Gastrocnemius medialis (tissue), 4 donors: ENCODE data around the gene SEMA7A. TPM values are rescaled to one million over a fixed set of nuclear protein-coding genes. Genes with fewer than 3 reads are reported as not detected.

Experiments
- ATAC-seq, 2 donors: fragments of 150-250 bp; one replicate each; pipeline ENCODE4 v1.9.1; 2016
- DNase-seq, 2 donors: peaks; one replicate each; pipeline ENCODE4 v3.0.0-alpha.2; 2019
- H3K27ac ChIP-seq, 4 donors: fragments of 200-600 bp; sonication (generic); 1 replicate in 1 of 4; 2 replicates in 3 of 4; pipeline ENCODE4 v1.5.1; 2016 to 2018; ENCODE audit warnings: mild to moderate bottlenecking in 2 of 4, moderate library complexity in 1 of 4
- H3K27me3 ChIP-seq, 3 donors: fragments of 200-600 bp; sonication (generic) in 2 of 3; 1 replicate in 1 of 3; 2 replicates in 2 of 3; pipeline versions ENCODE4 v1.5.1 to v1.6.0; 2016 to 2019; ENCODE audit warnings: mild to moderate bottlenecking in 1 of 3, moderate library complexity in 1 of 3
- H3K36me3 ChIP-seq, 2 donors: fragments of 200-600 bp; sonication (generic) in 1 of 2; one replicate each; pipeline ENCODE4 v1.5.1; 2017 to 2018
- H3K4me1 ChIP-seq, 2 donors: fragments of 200-600 bp; sonication (generic) in 1 of 2; one replicate each; pipeline ENCODE4 v1.5.1; 2016 to 2017; ENCODE audit warnings: mild to moderate bottlenecking in 2 of 2
- H3K4me3 ChIP-seq, 4 donors: fragments of 200-600 bp; sonication (generic) in 3 of 4; 1 replicate in 1 of 4; 2 replicates in 3 of 4; pipeline ENCODE4 v1.5.1; 2016 to 2019; ENCODE audit warnings: mild to moderate bottlenecking in 2 of 4
- H3K9me3 ChIP-seq, 3 donors: fragments of 200-600 bp; sonication (generic) in 2 of 3; 1 replicate in 1 of 3; 2 replicates in 2 of 3; pipeline ENCODE4 v1.5.1; 2016 to 2019
- POLR2A ChIP-seq, 2 donors: fragments of 450-650 bp; IDR thresholded peaks; one replicate each; pipeline ENCODE4 v1.6.1; 2017; ENCODE audit warnings: antibody characterized with exemption in 2 of 2, mild to moderate bottlenecking in 2 of 2, moderate library complexity in 2 of 2
- in situ Hi-C, 4 donors: fragments of 200-750 bp; cut with MboI; loops; one replicate each; pipeline versions ENCODE4 v1.15.0 to v1.8.0; 2017; ENCODE audit warnings: low sequenced_read_pairs in 4 of 4
- intact Hi-C: fragments of 100-400 bp; cut with DNase I; formaldehyde crosslinking; loops from one replicate; pipeline ENCODE4 v1.15.1; 2023; ENCODE audit warnings: low total_unique reads
- total RNA-seq, 4 donors: library from RNA; depleted of rRNA; stranded (reverse); fragments of >200 nt; gene quantifications; one replicate each; pipeline versions ENCODE4 v1.1.0 to v1.2.3, GENCODE V29; 2016
- TF ChIP-seq, protein P1 (sequence below), 5 experiments: fragments of 450-650 bp in 3 of 5; fragments of 200-600 bp in 2 of 5; sonication (generic) in 2 of 5; IDR thresholded peaks in 4 of 5; conservative IDR thresholded peaks in 1 of 5; 1 replicate in 4 of 5; 2 replicates in 1 of 5; pipeline ENCODE4 v1.5.1; 2016 to 2019; ENCODE audit warnings: antibody characterized with exemption in 5 of 5, mild to moderate bottlenecking in 3 of 5, moderate library complexity in 3 of 5

SEMA7A gene
- total RNA-seq, 4 donors from 2014 or later: 0.51 to 2.7 (median 2.4) TPM

GRCh38 chr15:74389241-74390048 is 44.3 kb downstream of the SEMA7A start:
- H3K9me3 ChIP-seq: no peaks in the 10 kb centered on the region
- H3K4me1 ChIP-seq: peaks cover 11 to 13% of the 10 kb centered on the region in 2 donors
- ATAC-seq (no peak), DNase-seq (no peak)
- no peak for TF ChIP-seq POLR2A (IDR thresholded peaks at IDR 0.05)
- H3K4me3 ChIP-seq: no peak overlapping the region
- H3K27me3 ChIP-seq: no peaks in the 10 kb centered on the region
- H3K27ac ChIP-seq: no peak overlapping the region
- in situ Hi-C loops (loop anchor here in 3 of 4 donors (5.0 to 25.0 kb wide), 2 partner anchors 48 to 373 kb away; no protein-coding TSS in a partner anchor), intact Hi-C loops (no loop called here)
- H3K36me3 ChIP-seq: no peaks in the 10 kb centered on the region

DNA sequence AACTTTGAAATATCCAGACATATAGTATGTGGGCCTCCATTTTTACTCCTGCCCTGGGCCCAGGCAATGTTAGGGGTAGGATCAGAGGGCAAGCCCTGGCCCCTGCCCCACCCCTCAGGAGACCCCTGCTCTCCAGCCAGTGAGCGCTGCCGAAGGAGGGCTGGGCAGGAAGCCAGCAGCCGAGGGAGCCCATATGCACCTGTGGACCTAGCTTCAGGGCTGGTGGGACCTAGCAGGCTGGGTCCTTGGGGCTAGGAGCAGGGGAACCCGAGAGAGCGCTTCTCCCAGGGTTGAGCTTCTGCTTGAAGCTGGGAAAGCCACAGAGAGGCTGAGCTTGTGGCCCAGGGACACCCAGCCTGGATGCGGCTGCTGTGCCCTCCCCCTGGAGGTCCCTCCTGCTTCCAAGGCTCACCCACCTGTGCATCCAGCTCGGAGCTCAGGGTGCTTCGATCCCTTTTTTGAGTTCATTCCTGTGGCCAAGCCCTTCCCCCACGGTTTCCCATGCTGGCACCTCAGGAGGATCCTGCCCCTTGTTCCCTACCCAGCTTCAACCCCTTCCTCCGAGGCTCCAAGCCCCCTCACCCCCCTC is 45.3 kb downstream of the SEMA7A start:
- intact Hi-C loops (no loop called here), in situ Hi-C loops (loop anchor here in 3 of 4 donors (5.0 to 25.0 kb wide), 2 partner anchors 49 to 374 kb away; no protein-coding TSS in a partner anchor)
- Histone ChIP-seq H3K4me1 (peaks cover 12 to 13% of the 10 kb centered on the region in 2 donors), H3K27ac (no peak overlapping the region), H3K27me3 (no peaks in the 10 kb centered on the region), H3K9me3 (no peaks in the 10 kb centered on the region), H3K4me3 (no peak overlapping the region), H3K36me3 (no peaks in the 10 kb centered on the region)
- TF ChIP-seq, protein P1, sequence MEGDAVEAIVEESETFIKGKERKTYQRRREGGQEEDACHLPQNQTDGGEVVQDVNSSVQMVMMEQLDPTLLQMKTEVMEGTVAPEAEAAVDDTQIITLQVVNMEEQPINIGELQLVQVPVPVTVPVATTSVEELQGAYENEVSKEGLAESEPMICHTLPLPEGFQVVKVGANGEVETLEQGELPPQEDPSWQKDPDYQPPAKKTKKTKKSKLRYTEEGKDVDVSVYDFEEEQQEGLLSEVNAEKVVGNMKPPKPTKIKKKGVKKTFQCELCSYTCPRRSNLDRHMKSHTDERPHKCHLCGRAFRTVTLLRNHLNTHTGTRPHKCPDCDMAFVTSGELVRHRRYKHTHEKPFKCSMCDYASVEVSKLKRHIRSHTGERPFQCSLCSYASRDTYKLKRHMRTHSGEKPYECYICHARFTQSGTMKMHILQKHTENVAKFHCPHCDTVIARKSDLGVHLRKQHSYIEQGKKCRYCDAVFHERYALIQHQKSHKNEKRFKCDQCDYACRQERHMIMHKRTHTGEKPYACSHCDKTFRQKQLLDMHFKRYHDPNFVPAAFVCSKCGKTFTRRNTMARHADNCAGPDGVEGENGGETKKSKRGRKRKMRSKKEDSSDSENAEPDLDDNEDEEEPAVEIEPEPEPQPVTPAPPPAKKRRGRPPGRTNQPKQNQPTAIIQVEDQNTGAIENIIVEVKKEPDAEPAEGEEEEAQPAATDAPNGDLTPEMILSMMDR (IDR thresholded peaks at IDR 0.05 in 4 of 5, conservative IDR thresholded peaks at IDR 0.05 in 1 of 5): no peak
- TF ChIP-seq POLR2A (IDR thresholded peaks at IDR 0.05): no peak
- DNase-seq: no peak
- ATAC-seq: no peak

GRCh38 chr15:74387621-74388362 is 46.0 kb downstream of the SEMA7A start:
- DNase-seq (no peak), ATAC-seq (no peak)
- intact Hi-C loops: no loop called here
- TF ChIP-seq POLR2A (IDR thresholded peaks at IDR 0.05): no peak
- TF ChIP-seq, protein P1 (IDR thresholded peaks at IDR 0.05 in 4 of 5, conservative IDR thresholded peaks at IDR 0.05 in 1 of 5): no peak
- H3K4me1 ChIP-seq: peaks cover 12 to 13% of the 10 kb centered on the region in 2 donors
- H3K27me3 ChIP-seq: no peaks in the 10 kb centered on the region
- in situ Hi-C loops: loop anchor here in 3 of 4 donors (5.0 to 25.0 kb wide), 2 partner anchors 50 to 375 kb away; no protein-coding TSS in a partner anchor
- no peaks in the 10 kb centered on the region for H3K9me3 ChIP-seq
- no peaks in the 10 kb centered on the region for H3K36me3 ChIP-seq
- no peak overlapping the region for H3K27ac ChIP-seq
- H3K4me3 ChIP-seq: no peak overlapping the region

- in situ Hi-C loops: loop anchor here in 3 of 4 donors (5.0 to 25.0 kb wide), 2 partner anchors 50 to 375 kb away; no protein-coding TSS in a partner anchor
- intact Hi-C loops: no loop called here
- TF ChIP-seq, protein P1 (IDR thresholded peaks at IDR 0.05 in 4 of 5, conservative IDR thresholded peaks at IDR 0.05 in 1 of 5): no peak
- TF ChIP-seq POLR2A (IDR thresholded peaks at IDR 0.05): no peak
- no peak overlapping the region for H3K27ac ChIP-seq
- no peak overlapping the region for H3K4me3 ChIP-seq
- peaks cover 12 to 13% of the 10 kb centered on the region in 2 donors for H3K4me1 ChIP-seq
- no peaks in the 10 kb centered on the region for H3K9me3 ChIP-seq
- ATAC-seq (no peak), DNase-seq (no peak)
- no peaks in the 10 kb centered on the region for H3K27me3 ChIP-seq
- no peaks in the 10 kb centered on the region for H3K36me3 ChIP-seq
These were observed 46.6 kb downstream of the SEMA7A start for GRCh38 chr15:74387141-74387541.
